Measurements from ENCODE around the gene SLC22A8.
"Not testable (repeated sequence)": the region's sequence is repeated elsewhere in the genome, so short reads cannot be mapped to it uniquely, and the experiment has no call there.

The SLC22A8 gene

DNA sequence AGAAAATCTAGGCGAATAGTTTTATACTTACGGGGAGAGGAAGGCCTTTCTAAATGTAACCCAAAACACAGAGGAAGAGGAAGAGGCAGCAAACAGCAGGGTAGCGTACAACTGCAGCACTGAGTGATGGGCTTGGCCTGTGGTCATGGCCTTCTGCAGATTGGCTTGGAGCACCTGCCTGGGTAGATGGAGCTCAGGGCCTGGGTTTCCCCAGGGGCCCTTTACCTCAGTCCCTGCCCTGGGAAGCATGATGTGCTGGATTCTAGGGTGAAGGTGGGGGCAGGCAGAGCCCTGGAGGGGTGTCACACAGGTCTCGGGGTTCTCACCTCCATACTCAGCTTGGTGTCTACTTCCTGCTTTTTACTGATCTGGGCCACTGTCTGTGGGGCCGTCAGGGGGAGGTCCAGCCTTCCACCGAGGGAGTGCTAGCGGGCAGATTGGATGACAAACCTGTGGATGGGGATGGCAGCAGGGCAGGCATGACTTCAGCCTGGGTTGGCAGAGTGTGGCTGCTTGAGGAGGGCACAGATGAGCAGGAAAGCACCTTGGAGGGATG lies 66.8 kb downstream of the SLC22A8 start:
- Histone ChIP-seq H3K4me1 (no peaks in the 10 kb centered on the region), H3K36me3 (no peaks in the 10 kb centered on the region), H4K20me1 (no peaks in the 10 kb centered on the region), H3K4me3 (no peak overlapping the region), H3K27me3 (no peaks in the 10 kb centered on the region), H3K9me3 (replicated peaks in 1 of 11) (peaks cover 0 to 12% (median 9%) of the 10 kb centered on the region in 11 experiments; a peak in 9 of 22 replicates), H3K27ac (no peak overlapping the region), H3K4me2 (no peak overlapping the region), H3K9ac (no peak overlapping the region)
- TF ChIP-seq Cebpa-rat (IDR thresholded peaks at IDR 0.05) = no peak

GRCh38 chr11:62945538-62945937 lies 70.1 kb downstream of the SLC22A8 start:
- H3K4me3 ChIP-seq, H4K20me1 ChIP-seq, H3K27ac ChIP-seq, H3K36me3 ChIP-seq, H3K4me2 ChIP-seq, H3K4me1 ChIP-seq, H3K9ac ChIP-seq, H3K27me3 ChIP-seq: not testable (repeated sequence)
- H3K9me3 ChIP-seq (replicated peaks in 1 of 11) = peaks cover 0 to 12% (median 9%) of the 10 kb centered on the region in 11 experiments; a peak in 9 of 22 replicates
